Heart left ventricle (tissue), 16 donors: ENCODE measurements around the gene ADGRG1. TPM values are rescaled to one million over a fixed set of nuclear protein-coding genes. Genes with fewer than 3 reads are reported as not detected.

Experiments used
- ATAC-seq, 4 donors: fragments of 200-7000 bp; cut with Tn5 transposase; one replicate each; pipeline ENCODE4 v1.9.1; 2020 to 2022; ENCODE audit warnings: moderate library complexity in 4 of 4, mild to moderate bottlenecking in 3 of 4, moderate number of reproducible peaks in 1 of 4
- DNase-seq, 5 donors: peaks; one replicate each; pipeline ENCODE4 v3.0.0-alpha.2; 2020
- H3K27ac ChIP-seq, 12 donors: fragments of 200-600 bp; sonication (generic) in 4 of 12; one replicate each; pipeline versions ENCODE4 v1.5.0 to v1.8.0; 2016 to 2022; ENCODE audit warnings: mild to moderate bottlenecking in 2 of 12
- H3K27me3 ChIP-seq, 9 donors: fragments of 200-600 bp; sonication (generic) in 2 of 9; one replicate each; pipeline versions ENCODE4 v1.5.1 to v1.8.0; 2016 to 2022; ENCODE audit warnings: mild to moderate bottlenecking in 3 of 9
- H3K36me3 ChIP-seq, 9 donors: fragments of 200-600 bp; sonication (generic) in 2 of 9; one replicate each; pipeline versions ENCODE4 v1.5.0 to v1.8.0; 2018 to 2022; ENCODE audit warnings: mild to moderate bottlenecking in 2 of 9
- H3K4me1 ChIP-seq, 12 donors: fragments of 200-600 bp; sonication (generic) in 4 of 12; one replicate each; pipeline versions ENCODE4 v1.5.0 to v1.8.0; 2016 to 2022; ENCODE audit warnings: mild to moderate bottlenecking in 3 of 12
- H3K4me3 ChIP-seq, 12 donors: fragments of 200-600 bp; sonication (generic) in 4 of 12; one replicate each; pipeline versions ENCODE4 v1.5.0 to v1.8.0; 2017 to 2022; ENCODE audit warnings: mild to moderate bottlenecking in 9 of 12, moderate library complexity in 4 of 12
- H3K9me3 ChIP-seq, 12 donors: fragments of 200-600 bp; sonication (generic) in 4 of 12; one replicate each; pipeline versions ENCODE4 v1.5.0 to v1.8.0; 2016 to 2022; ENCODE audit warnings: mild to moderate bottlenecking in 1 of 12
- POLR2A ChIP-seq, 2 donors: fragments of 450-650 bp; IDR thresholded peaks; one replicate each; pipeline ENCODE4 v1.6.1; 2017; ENCODE audit warnings: antibody characterized with exemption in 2 of 2, mild to moderate bottlenecking in 2 of 2, moderate library complexity in 2 of 2
- WGBS, 4 donors: extraction: QIAGEN DNeasy Blood & Tissue Kit in 2 of 4; methylation state at CpG; one replicate each; pipeline versions ENCODE4 v1.1.5 to v1.1.7; 2013 to 2018; 5-methylcytosine and 5-hydroxymethylcytosine counted together
- intact Hi-C, 10 donors: fragments of 100-400 bp; cut with DNase I; formaldehyde crosslinking; loops; one replicate each; pipeline versions ENCODE4 v1.11.1 to v1.14.2; 2022
- polyA plus RNA-seq, 2 donors: library from polyadenylated mRNA; stranded (reverse); fragments of 200-250 nt; gene quantifications; one replicate each; pipeline ENCODE4 v1.2.3, GENCODE V29; 2013
- total RNA-seq, 9 donors: library from RNA; depleted of rRNA in 2 of 9; stranded (reverse); fragments of >200 nt in 2 of 9; fragmentation: NEBNext Ultra II Directional in 3 of 9; extraction: Animal tissue kit (Norgen Biotek cat#: 25700) in 3 of 9; gene quantifications; one replicate each; pipeline versions ENCODE4 v1.1.0 to v1.2.4, GENCODE V29; 2016 to 2023
- TF ChIP-seq, protein P1 (sequence below), 12 donors: fragments of 200-600 bp; sonication (generic) in 4 of 12; IDR thresholded peaks; one replicate each; pipeline versions ENCODE4 v1.5.0 to v1.8.0; 2018 to 2022; ENCODE audit warnings: antibody characterized with exemption in 12 of 12, mild to moderate bottlenecking in 5 of 12
- donor health status: ischemic (EF 13 %, LVEDD 7.1; RV severe dilation, severe dysfunction).
- donor health status: healthy with polysubstance abuse.
- donor health status: DM: no; HTN: yes; CAD: no.
- donor health status: DM: no; HTN: no; CAD: no.
- donor health status: ischemic (EF 25% LVEDD 6.9; RV normal size, moderate dysfunction).
- donor health status: ischemic (EF 25% LVEDD 5.7; RV mildly dilated, moderate dysfunction).
- donor health status: healthy.
- donor health status: DM: yes; HTN: yes; CAD: no.
- donor health status: ischemic (EF 35%, LVEDD 5.7; RV mildly dilated, moderate dysfunction).
- donor health status: nonischemic (EF 11% LVEDD 7.7; RV severe dilation, severe dysfunction).
- donor health status: DM: yes; HTN: yes; CAD: no.
- donor health status: PGD.
- donor health status: ischemic (EF 29% LVEDD 5.4; RV normal size, mild dysfunction).
- donor health status: nonischemic (EF 23%, LVEDD 6.1; RV moderate dilation, normal function).

Gene ADGRG1
- total and polyA plus RNA-seq, 11 donors: 14.1 to 65.2 (median 17.5) TPM

DNA sequence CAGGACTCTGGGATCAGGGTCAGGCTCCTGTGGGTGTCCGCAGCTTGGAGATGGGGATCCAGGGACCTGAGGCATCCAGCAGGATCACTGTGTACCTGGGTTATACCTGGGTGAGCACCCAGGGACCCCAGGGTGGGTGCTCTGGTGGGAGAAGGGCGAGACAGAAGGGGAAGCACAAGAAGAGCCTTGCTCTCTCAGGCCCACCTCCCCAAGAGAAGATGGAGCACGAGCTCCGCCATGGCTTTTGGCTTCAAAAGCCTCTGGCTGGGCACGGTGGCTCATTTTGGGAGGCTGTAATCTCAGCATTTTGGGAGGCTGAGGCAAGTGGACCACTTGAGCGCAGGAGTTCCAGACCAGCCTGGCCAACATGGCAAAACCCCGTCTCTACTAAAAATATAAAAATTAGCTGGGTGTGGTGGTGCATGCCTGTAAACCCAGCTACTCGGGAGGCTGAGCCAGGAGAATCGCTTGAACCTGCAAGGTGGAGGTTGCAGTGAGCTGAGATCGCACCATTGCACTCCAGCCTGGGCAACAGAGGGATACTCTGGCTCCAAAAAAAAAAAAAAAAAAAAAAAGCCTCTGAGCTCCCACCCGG lies 75.1 kb downstream of the ADGRG1 start:
- DNase-seq: no peak
- intact Hi-C loops: loop anchor here in 1 of 10 donors (5.0 kb wide), 1 partner anchor 46 kb away; no protein-coding TSS in a partner anchor
- no peaks in the 10 kb centered on the region for H3K27me3 ChIP-seq
- no peak overlapping the region for H3K27ac ChIP-seq
- no peak overlapping the region for H3K4me3 ChIP-seq
- H3K36me3 ChIP-seq: no peaks in the 10 kb centered on the region
- no peak for ATAC-seq
- no peak for TF ChIP-seq POLR2A (IDR thresholded peaks at IDR 0.05)
- TF ChIP-seq, protein P1, sequence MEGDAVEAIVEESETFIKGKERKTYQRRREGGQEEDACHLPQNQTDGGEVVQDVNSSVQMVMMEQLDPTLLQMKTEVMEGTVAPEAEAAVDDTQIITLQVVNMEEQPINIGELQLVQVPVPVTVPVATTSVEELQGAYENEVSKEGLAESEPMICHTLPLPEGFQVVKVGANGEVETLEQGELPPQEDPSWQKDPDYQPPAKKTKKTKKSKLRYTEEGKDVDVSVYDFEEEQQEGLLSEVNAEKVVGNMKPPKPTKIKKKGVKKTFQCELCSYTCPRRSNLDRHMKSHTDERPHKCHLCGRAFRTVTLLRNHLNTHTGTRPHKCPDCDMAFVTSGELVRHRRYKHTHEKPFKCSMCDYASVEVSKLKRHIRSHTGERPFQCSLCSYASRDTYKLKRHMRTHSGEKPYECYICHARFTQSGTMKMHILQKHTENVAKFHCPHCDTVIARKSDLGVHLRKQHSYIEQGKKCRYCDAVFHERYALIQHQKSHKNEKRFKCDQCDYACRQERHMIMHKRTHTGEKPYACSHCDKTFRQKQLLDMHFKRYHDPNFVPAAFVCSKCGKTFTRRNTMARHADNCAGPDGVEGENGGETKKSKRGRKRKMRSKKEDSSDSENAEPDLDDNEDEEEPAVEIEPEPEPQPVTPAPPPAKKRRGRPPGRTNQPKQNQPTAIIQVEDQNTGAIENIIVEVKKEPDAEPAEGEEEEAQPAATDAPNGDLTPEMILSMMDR (IDR thresholded peaks at IDR 0.05): no peak
- H3K4me1 ChIP-seq: no peaks in the 10 kb centered on the region
- 88 to 96% (median 91%) methylated on average over 11 of the region's 11 CpGs for WGBS, 4 donors
- H3K9me3 ChIP-seq: no peaks in the 10 kb centered on the region

DNA sequence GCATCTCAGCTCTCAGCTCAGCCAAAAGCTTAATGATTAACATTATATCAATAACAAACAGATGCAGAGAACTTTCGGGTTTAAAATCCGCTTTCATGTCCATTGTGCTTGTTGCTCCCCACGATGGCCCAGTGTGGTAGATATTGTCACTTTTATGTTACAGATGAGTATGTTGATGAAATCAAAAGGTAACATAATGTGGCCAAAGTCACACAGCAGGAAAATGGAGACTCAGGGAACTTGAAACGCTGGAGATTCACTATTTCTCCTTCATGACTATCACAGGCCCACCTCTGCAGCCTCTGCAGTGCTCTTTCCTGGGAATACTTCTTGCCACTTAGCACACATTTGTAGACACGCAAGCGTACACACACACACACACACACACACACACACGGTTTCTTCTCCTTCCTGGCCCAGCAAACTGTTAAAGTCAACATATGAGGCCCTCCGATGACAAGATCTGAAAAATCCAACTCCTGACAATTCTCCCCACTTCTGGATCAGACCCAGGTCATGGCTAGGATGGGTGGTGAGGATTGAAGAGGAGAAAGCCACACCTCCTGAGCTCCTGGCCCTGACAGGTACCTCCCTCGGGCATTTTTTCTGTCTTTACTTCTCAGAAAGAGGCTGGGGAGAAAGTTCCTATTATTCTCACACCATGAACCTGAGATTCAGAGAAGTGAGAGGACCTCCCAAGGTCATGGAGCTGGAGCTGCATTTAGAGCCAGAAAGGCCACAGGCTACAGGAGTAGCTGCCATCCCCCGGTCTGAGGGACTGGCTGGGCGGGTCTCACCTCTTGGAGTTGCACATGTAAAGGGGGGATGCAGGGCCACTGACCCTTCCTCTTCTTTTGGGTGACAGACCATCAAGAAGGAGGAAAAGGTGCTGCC lies 75.8 kb downstream of the ADGRG1 start:
- Histone ChIP-seq H3K27me3 (no peaks in the 10 kb centered on the region), H3K4me1 (no peaks in the 10 kb centered on the region), H3K4me3 (no peak overlapping the region), H3K36me3 (no peaks in the 10 kb centered on the region), H3K9me3 (no peaks in the 10 kb centered on the region), H3K27ac (no peak overlapping the region)
- intact Hi-C loops: loop anchor here in 1 of 10 donors (5.0 kb wide), 1 partner anchor 47 kb away; no protein-coding TSS in a partner anchor
- DNase-seq (no peak), ATAC-seq (no peak)
- TF ChIP-seq POLR2A (IDR thresholded peaks at IDR 0.05): no peak
- TF ChIP-seq, protein P1 (IDR thresholded peaks at IDR 0.05): no peak
- 73 to 80% (median 78%) methylated on average over 11 of the region's 11 CpGs for WGBS, 4 donors

GRCh38 chr16:57704905-57705852 lies 76.7 kb downstream of the ADGRG1 start:
- intact Hi-C loops: loop anchor here in 2 of 10 donors (5.0 kb wide), 2 partner anchors 43 to 48 kb away; no protein-coding TSS in a partner anchor
- ATAC-seq (no peak), DNase-seq (no peak)
- Histone ChIP-seq H3K27ac (no peak overlapping the region), H3K27me3 (no peaks in the 10 kb centered on the region), H3K4me3 (no peak overlapping the region), H3K9me3 (no peaks in the 10 kb centered on the region), H3K4me1 (no peaks in the 10 kb centered on the region), H3K36me3 (no peaks in the 10 kb centered on the region)
- no peak for TF ChIP-seq POLR2A (IDR thresholded peaks at IDR 0.05)
- TF ChIP-seq, protein P1 (IDR thresholded peaks at IDR 0.05): no peak
- 90 to 95% (median 93%) methylated on average over 4 of the region's 4 CpGs for WGBS, 4 donors
